Measurements from ENCODE around the gene HIVEP3.

HIVEP3 gene

DNA sequence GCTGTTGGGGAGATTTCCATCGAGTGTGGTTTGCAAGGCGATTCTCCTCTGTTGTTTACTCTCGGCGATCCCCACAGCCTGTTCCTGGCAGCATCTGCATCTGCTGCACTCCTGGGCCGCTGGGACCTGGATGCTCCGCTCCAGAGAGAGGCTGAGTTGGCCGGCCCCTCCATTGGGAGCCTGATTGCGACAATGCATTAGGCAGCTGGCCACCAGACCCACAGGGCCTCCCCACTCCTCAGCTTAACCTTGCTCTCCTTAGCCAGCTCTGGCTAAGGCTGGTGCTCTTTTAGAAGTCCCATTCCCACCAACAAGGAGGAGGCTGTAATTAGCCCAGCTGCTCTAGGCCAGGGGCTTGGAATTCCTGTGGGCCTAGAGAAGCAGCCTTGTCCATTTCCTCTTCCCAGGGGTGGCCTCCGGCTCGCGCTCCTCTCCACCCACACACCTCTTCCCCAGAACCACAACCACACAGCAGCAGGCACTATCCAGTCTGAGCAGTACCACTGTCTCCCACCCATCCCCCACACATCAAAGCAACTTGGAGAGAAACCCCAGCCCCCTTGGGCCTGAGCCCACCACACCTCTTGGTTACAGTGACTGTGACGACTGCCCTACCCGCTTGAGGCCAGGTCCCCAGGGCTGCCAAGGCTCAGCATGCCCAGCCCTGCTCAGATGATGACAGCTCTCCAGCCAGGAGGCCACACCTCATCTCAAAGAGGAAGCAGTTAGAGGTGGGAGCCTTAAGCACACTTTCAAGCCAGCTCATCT, 240.4 kb downstream of the HIVEP3 start:
- Histone ChIP-seq H3K4me3 (ENCODE audit: low read length) (no peak overlapping the region), H3K36me3 (ENCODE audit: insufficient read depth, low read length) (no peaks in the 10 kb centered on the region), H3K9me3 (ENCODE audit: low read length) (no peaks in the 10 kb centered on the region), H3K27me3 (ENCODE audit: insufficient read depth, low read length) (peaks cover 3% of the 10 kb centered on the region), H2AFZ (ENCODE audit: low read depth, low read length) (no peak overlapping the region), H3K4me1 (ENCODE audit: insufficient read depth, low read length) (no peaks in the 10 kb centered on the region)

DNA sequence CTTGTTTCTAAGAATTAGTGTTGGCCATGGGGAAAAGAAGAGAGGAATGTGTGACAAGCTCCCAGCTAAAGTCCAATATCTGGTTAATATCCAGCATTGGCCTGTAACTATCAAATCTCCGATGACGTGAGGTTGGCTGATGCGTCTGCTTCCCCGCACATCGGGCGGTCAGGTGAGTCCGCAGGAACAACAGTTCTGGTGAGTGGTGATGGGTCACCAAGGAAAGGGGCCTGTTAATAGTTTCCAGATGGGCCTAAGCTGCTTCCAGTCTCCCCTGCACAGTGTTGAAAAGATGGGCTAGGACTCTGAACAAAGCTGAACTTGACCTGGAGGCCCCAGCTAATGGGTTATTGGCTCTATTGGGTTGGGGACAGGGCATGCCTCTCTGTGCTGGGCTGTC, 241.1 kb downstream of the HIVEP3 start:
- H3K36me3 ChIP-seq (ENCODE audit: insufficient read depth, low read length) = no peaks in the 10 kb centered on the region
- no peak overlapping the region for H3K4me3 ChIP-seq (ENCODE audit: low read length)

DNA sequence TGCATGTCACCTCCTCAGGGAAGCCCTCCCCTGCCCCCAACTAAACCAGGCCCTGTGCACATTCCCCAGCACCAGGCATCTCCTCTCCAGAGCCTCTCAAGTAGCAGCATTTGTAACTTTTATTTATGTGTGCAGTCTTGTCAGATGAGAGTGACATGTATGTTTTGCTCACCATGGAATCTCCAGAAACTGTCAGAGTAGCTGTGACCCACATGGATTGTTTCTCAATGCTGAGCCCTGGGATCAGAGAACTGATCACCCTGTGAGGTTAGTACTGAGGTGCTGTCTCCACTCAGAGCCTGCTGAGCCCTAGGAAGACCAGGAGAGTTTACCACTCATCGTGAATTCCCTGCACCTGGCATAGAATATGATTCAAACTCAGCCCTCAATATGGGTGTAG, 243.3 kb downstream of the HIVEP3 start:
- H3K9me3 ChIP-seq (ENCODE audit: low read length) = no peaks in the 10 kb centered on the region
- no peaks in the 10 kb centered on the region for H3K4me1 ChIP-seq (ENCODE audit: insufficient read depth, low read length)
- H3K4me3 ChIP-seq (ENCODE audit: low read length) = no peak overlapping the region
- H3K27me3 ChIP-seq (ENCODE audit: insufficient read depth, low read length) = peaks cover 6% of the 10 kb centered on the region
- H2AFZ ChIP-seq (ENCODE audit: low read depth, low read length) = no peak overlapping the region
- no peaks in the 10 kb centered on the region for H3K36me3 ChIP-seq (ENCODE audit: insufficient read depth, low read length)

More for the DNA sequence above, 241.1 kb downstream of the HIVEP3 start:
- Histone ChIP-seq H3K4me1 (ENCODE audit: insufficient read depth, low read length) (no peaks in the 10 kb centered on the region), H3K27me3 (ENCODE audit: insufficient read depth, low read length) (peaks cover 3% of the 10 kb centered on the region), H3K9me3 (ENCODE audit: low read length) (no peaks in the 10 kb centered on the region), H2AFZ (ENCODE audit: low read depth, low read length) (no peak overlapping the region)

DNA sequence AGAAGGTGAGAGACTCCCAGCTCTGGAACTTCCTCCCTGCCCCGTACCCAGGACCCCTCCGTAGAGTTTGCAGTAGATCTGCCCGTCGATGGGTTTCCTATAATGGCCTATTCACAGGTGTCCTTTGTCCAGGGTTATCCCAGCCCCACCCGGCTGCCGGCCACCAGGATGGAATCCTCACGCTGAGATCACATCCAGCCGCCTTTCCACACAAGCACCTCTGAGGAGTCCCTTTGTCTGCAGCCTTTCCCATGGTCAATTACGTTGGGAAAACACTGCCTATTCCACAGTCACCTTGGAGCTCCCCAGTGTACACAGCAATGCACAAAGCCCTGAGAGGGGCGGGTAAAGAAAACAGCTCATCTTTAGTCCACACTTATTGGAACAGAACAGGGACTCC, 244.2 kb downstream of the HIVEP3 start:
- Histone ChIP-seq H3K27me3 (ENCODE audit: insufficient read depth, low read length) (peaks cover 6% of the 10 kb centered on the region), H3K4me1 (ENCODE audit: insufficient read depth, low read length) (no peaks in the 10 kb centered on the region), H3K36me3 (ENCODE audit: insufficient read depth, low read length) (no peaks in the 10 kb centered on the region), H3K9me3 (ENCODE audit: low read length) (no peaks in the 10 kb centered on the region), H2AFZ (ENCODE audit: low read depth, low read length) (no peak overlapping the region), H3K4me3 (ENCODE audit: low read length) (no peak overlapping the region)

DNA sequence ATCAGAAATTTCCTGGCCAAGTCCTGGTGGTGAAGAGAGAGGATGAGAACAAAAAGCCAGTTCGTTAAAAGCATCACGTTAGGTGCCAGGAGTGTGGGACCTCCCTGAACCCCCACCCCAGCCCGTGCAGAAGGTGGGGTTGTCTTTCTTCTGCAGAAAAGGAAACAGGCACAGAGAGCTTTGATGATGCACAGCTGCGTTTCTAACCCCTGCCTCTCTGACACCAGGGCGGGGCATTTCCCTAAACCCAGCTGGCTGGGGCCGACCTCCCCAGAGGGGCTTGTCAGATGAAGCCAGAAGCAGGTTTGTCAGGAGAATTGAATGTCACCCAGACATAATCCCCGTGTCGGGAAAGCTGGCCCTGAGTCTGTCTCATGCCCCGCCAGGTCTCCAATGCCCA, 244.9 kb downstream of the HIVEP3 start:
- no peak overlapping the region for H3K4me3 ChIP-seq (ENCODE audit: low read length)
- H2AFZ ChIP-seq (ENCODE audit: low read depth, low read length) = no peak overlapping the region
- H3K27me3 ChIP-seq (ENCODE audit: insufficient read depth, low read length) = peaks cover 6% of the 10 kb centered on the region
- no peaks in the 10 kb centered on the region for H3K9me3 ChIP-seq (ENCODE audit: low read length)
- H3K4me1 ChIP-seq (ENCODE audit: insufficient read depth, low read length) = no peaks in the 10 kb centered on the region
- no peaks in the 10 kb centered on the region for H3K36me3 ChIP-seq (ENCODE audit: insufficient read depth, low read length)

DNA sequence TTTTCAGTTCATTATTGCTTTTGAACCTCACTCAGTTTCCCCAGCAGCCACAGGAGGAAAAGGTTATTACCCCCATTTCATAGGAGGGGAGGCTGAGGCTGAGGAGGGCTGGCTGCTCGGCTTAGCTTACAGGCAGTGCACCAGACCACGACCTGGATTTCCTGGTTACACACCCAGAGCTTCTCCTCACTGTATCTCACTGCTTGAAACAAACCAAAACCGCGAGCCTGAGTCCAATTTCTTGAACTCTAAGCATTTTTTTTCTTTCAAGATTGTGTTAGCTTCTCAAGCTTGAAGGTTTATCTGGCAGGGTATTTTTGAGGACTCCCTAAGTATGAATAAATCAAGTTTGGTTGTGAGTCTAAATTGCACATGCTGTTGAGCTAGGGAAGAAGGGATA, 245.3 kb downstream of the HIVEP3 start:
- Histone ChIP-seq H3K36me3 (ENCODE audit: insufficient read depth, low read length) (no peaks in the 10 kb centered on the region), H3K4me1 (ENCODE audit: insufficient read depth, low read length) (peaks cover 2% of the 10 kb centered on the region), H3K9me3 (ENCODE audit: low read length) (no peaks in the 10 kb centered on the region), H3K27me3 (ENCODE audit: insufficient read depth, low read length) (peaks cover 6% of the 10 kb centered on the region), H2AFZ (ENCODE audit: low read depth, low read length) (no peak overlapping the region), H3K4me3 (ENCODE audit: low read length) (no peak overlapping the region)

DNA sequence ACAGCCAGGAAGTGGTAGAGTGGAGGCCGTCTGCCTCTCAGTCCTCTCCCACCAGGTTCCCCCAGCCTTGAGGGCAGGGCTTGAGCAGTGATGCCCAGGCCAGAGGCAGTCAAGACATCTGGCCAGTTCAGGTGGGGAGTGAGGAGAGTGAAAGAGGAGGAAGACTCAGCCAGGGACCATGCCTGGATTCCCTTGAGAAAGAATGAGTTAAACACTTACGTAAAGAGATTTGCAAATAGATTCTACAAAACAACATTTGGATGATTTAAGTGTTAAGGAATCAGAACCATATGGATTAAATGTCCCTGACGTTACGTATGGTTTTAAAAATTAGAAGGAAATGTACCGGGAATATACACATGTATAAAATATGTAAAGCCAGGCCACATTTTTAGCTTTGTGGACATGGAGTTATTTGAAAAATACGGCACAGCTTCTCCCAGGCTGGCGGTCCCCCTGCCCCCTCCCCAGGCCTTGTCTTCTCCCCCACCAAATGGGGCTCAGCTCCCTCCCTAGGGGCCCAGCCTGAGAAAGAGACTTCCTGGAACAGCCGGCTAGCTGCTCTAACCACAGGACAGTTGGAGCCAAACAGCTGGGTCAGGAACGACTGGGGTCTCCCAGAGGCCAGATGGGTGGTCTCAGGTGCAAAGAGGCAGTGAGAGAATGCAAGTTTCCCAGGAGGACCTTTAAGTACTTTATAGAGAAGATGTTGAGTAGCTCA, 245.9 kb downstream of the HIVEP3 start:
- H3K4me3 ChIP-seq (ENCODE audit: low read length) = no peak overlapping the region
- no peaks in the 10 kb centered on the region for H3K9me3 ChIP-seq (ENCODE audit: low read length)
- H2AFZ ChIP-seq (ENCODE audit: low read depth, low read length) = no peak overlapping the region
- peaks cover 2% of the 10 kb centered on the region for H3K4me1 ChIP-seq (ENCODE audit: insufficient read depth, low read length)
- H3K36me3 ChIP-seq (ENCODE audit: insufficient read depth, low read length) = no peaks in the 10 kb centered on the region
- peaks cover 6% of the 10 kb centered on the region for H3K27me3 ChIP-seq (ENCODE audit: insufficient read depth, low read length)

DNA sequence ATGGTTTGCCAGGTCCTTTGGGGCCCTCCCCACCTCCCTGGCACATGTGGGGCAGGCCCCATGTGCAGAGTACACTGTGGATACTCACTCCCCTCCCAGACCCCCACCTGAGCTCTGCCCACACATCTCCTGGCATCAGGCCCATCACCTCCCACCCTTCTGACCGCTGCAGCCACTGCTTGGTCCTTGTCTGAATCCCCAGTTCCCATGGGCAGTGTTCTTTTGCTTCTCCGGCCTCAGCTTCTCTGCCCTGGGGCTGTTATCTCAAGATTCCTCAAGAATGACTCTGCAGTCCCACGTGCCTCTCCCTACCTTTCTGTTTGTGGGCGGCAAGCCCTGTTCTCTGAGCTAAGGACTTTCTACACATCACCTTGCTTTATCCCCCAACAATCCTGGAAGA, 246.5 kb downstream of the HIVEP3 start:
- Histone ChIP-seq H3K27me3 (ENCODE audit: insufficient read depth, low read length) (peaks cover 6% of the 10 kb centered on the region), H3K9me3 (ENCODE audit: low read length) (no peaks in the 10 kb centered on the region), H3K4me1 (ENCODE audit: insufficient read depth, low read length) (peaks cover 2% of the 10 kb centered on the region), H3K4me3 (ENCODE audit: low read length) (no peak overlapping the region), H3K36me3 (ENCODE audit: insufficient read depth, low read length) (no peaks in the 10 kb centered on the region), H2AFZ (ENCODE audit: low read depth, low read length) (no peak overlapping the region)

DNA sequence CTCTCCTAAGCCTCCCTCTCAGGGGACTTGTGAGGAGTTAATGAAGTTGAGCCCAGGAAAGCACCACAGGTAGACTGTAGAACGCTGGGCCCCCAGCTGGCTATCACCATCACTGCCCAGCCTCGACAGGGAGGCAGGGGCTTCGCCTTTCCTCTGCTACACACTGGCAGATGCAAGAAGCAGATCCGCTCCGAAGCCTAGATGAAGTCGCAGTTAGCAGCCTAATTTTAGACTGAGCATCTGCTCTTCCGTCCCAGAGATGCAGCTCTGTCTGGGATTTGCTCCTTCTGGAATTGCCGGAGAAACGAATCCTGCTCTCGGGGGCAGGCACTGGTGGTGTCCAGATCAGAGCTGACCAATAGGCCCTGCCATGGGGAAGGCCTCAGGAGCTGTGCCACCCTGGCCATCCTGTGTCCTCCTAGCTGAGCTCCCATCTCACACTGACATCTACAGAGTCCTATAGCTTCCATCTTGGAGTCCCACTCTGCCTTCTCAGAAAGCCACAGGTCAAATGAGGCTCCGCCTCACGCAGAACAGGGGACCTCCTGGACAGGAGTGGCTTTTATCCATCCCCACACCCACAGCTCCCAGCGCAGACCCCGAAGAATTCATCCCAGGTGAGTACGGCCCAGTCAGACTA, 247.5 kb downstream of the HIVEP3 start:
- no peaks in the 10 kb centered on the region for H3K36me3 ChIP-seq (ENCODE audit: insufficient read depth, low read length)
- peaks cover 6% of the 10 kb centered on the region for H3K27me3 ChIP-seq (ENCODE audit: insufficient read depth, low read length)

DNA sequence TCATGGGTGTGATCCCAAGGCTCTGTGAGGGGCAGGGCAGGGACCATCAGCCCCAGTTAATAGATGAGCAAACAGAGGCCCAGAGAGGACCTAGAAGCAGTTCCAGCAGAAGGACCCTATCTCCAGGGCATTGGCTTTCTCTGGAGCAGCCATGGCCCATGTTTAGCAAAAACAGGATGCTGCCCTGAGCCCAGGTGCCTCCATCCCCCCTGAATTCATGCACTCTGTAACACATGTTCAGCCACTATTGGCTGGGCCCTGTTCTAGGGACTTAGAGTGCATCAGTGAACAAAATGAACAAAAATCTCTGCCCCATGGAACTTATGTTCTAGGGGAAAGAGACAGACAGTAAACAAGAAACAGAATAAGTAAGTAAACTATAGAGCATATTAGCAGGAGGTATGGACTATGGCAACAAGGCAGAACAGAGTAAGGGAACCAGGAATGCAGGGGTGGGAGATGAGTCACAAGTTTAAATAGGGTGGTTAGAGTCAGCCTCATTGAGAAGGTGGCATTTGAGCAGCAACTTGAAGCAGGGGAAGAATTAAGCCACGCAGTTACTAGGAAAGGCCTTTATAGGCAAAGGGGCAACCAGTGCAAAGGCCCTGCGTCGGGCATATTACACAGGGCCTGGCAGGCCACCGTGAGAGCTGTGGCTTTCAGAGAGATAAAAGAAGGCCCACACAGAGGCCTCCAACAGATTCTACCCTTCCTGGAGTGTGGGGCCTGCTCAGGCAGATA, 248.3 kb downstream of the HIVEP3 start:
- H2AFZ ChIP-seq (ENCODE audit: low read depth, low read length) = no peak overlapping the region
- H3K4me3 ChIP-seq (ENCODE audit: low read length) = no peak overlapping the region
- no peaks in the 10 kb centered on the region for H3K9me3 ChIP-seq (ENCODE audit: low read length)
- H3K27me3 ChIP-seq (ENCODE audit: insufficient read depth, low read length) = peaks cover 6% of the 10 kb centered on the region
- peaks cover 2% of the 10 kb centered on the region for H3K4me1 ChIP-seq (ENCODE audit: insufficient read depth, low read length)
- H3K36me3 ChIP-seq (ENCODE audit: insufficient read depth, low read length) = no peaks in the 10 kb centered on the region

More for the DNA sequence above, 247.5 kb downstream of the HIVEP3 start:
- no peak overlapping the region for H2AFZ ChIP-seq (ENCODE audit: low read depth, low read length)
- H3K4me1 ChIP-seq (ENCODE audit: insufficient read depth, low read length) = peaks cover 2% of the 10 kb centered on the region
- no peak overlapping the region for H3K4me3 ChIP-seq (ENCODE audit: low read length)
- H3K9me3 ChIP-seq (ENCODE audit: low read length) = no peaks in the 10 kb centered on the region

DNA sequence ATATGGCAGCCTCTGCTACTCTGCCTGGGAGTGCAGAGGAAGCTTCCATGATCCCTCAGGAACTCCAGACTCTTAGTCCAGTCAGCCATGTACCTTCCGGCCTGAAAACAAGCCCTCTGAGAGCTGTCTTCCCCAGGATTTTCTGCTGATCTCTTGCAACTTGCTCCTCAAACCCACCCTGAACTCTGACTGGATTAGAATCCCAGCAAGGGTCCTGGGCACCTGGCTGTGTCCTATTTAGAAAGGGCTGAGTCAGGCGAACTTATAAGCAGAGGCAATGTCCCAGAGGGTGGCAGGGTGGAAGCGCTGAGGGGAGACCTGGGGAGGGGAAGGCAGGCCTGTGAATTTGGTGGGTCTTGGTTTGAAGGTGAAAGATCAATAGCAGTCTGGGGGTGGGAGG, 249.8 kb downstream of the HIVEP3 start:
- Histone ChIP-seq H3K4me3 (ENCODE audit: low read length) (no peak overlapping the region), H3K36me3 (ENCODE audit: insufficient read depth, low read length) (no peaks in the 10 kb centered on the region), H3K4me1 (ENCODE audit: insufficient read depth, low read length) (peaks cover 2% of the 10 kb centered on the region)

DNA sequence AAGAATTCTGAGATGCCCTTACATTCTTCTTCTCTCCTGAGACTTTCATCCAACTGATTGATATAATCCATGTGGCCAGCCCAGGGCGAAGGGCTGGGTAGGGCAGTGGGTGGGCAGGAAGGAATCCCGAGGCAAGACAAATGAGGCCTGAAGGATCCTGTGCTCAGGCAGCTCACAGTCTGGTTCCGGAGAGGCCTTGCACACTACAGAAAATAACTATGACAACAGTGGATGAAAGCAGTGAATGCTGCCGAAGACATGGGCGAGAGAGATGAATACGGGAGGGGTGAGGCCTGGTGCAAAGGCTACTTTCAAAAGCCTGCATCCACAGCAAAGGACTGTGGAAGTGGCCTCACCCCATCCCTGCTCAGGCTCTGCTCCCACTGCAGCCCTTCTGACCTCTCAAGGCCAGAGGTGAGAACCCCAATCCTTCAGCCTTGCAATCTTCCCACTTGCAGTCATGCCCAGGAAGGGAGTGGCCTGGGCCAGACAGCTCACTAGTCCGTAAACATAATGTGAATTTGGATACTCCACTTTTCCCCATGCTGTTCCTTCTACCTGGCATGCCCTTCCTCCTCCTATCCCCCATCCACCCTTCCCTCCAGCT, 250.6 kb downstream of the HIVEP3 start:
- peaks cover 2% of the 10 kb centered on the region for H3K4me1 ChIP-seq (ENCODE audit: insufficient read depth, low read length)

More for the DNA sequence above, 249.8 kb downstream of the HIVEP3 start:
- Histone ChIP-seq H3K27me3 (ENCODE audit: insufficient read depth, low read length) (peaks cover 4% of the 10 kb centered on the region), H2AFZ (ENCODE audit: low read depth, low read length) (no peak overlapping the region), H3K9me3 (ENCODE audit: low read length) (no peaks in the 10 kb centered on the region)

More for the DNA sequence above, 250.6 kb downstream of the HIVEP3 start:
- Histone ChIP-seq H3K27me3 (ENCODE audit: insufficient read depth, low read length) (peaks cover 12% of the 10 kb centered on the region), H3K4me3 (ENCODE audit: low read length) (no peak overlapping the region), H3K9me3 (ENCODE audit: low read length) (no peaks in the 10 kb centered on the region), H2AFZ (ENCODE audit: low read depth, low read length) (no peak overlapping the region), H3K36me3 (ENCODE audit: insufficient read depth, low read length) (no peaks in the 10 kb centered on the region)
